GM12875 (cell line): Measurements from ENCODE around the gene PGBD5.
"Not testable (repeated sequence)": the region's sequence is repeated elsewhere in the genome, so short reads cannot be mapped to it uniquely, and the experiment has no call there.

Experiments used
- H3K4me3 ChIP-seq: one replicate; pipeline ENCODE4 v1.5.1; 2011; ENCODE audit warnings: low read depth, low read length, control low read depth
- CTCF ChIP-seq: IDR thresholded peaks from 2 replicates; pipeline ENCODE4 v1.5.1; 2011; ENCODE audit warnings: low read depth, mild to moderate bottlenecking, control low read depth, inconsistent platforms, low read length, moderate library complexity, borderline replicate concordance; ENCODE audit not compliant: insufficient read depth

Gene PGBD5

DNA sequence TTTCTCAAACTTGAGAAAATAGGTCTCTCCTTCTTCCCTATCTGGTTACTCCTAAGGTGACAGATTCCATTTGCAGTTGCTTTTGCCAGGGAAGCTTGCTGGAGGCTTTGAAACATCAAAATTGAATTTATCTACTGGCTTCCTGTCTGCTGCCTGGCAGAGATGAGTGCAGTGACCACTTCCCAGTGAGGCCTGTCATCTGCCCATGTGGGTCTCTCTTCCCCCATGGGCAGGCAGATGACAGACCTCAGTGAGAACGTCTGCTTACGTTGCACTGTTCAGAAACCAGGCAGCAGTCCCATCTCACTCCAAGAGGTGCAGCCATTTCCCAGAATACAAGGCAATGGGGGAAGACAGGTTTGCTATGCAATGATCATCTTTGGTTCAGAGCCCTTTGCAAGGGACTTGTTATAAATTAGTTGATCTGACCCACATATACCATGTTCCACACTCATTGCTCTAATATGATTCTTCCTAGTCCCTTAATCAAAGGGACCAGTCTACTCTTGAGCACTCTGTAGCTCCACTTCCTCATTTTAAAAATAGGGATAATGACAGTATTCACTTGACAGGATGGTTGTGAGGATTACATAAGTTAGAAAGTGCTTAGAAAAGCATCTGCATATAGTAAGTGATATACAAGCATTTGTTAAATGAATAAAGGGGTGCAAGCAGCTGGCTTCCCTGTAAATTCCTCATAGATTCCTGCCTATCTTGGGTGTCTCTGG lies 10.6 kb downstream of the PGBD5 start:
- TF ChIP-seq CTCF, result no peak

GRCh38 chr1:230414694-230415093 lies 11.4 kb downstream of the PGBD5 start:
- H3K4me3 ChIP-seq, result no peak overlapping the region
- no peak for TF ChIP-seq CTCF

More for the DNA sequence above, 10.6 kb downstream of the PGBD5 start:
- no peak overlapping the region for H3K4me3 ChIP-seq

- no peak for TF ChIP-seq CTCF
- no peak overlapping the region for H3K4me3 ChIP-seq
Measured at GRCh38 chr1:230414102-230414501, 12.0 kb downstream of the PGBD5 start.

GRCh38 chr1:230413061-230413460 lies 13.1 kb downstream of the PGBD5 start:
- H3K4me3 ChIP-seq, result no peak overlapping the region
- no peak for TF ChIP-seq CTCF

DNA sequence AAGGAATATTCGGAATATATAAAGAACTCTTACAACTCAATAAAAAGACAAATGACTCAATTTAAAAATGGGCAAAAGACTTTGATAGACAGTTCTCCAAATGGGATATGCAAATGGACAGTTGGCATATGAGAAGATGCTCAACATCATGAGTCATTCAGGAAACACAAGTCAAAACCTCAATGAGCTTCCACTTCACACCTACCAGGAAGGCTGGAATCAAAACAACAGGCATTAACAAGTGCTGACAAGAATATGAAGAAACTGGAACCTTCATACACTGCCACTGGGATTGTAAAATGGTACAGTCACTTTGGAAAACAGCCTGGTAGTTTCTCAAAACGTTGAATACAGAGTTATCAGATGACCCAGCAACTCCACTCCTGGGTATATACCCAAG lies 17.2 kb downstream of the PGBD5 start:
- H3K4me3 ChIP-seq, result no peak overlapping the region
- no peak for TF ChIP-seq CTCF

- TF ChIP-seq CTCF, result no peak
Measured at GRCh38 chr1:230407351-230407750, 18.8 kb downstream of the PGBD5 start.

DNA sequence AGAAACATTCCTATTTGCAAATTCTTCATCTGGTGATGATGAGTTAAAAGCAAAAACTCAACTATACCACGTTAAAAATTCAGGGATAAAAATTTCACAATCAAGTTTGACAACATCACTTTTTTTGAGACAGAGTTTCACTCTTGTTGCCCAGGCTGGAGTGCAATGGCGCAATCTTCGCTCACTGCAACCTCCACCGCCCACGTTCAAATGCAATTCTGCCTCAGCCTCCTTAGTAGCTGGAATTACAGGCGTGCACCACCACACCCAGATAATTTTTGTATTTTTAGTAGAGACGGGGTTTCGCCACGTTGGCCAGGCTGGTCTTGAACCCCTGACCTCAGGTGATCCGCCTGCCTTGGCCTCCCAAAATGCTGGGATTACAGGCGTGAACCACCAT lies 19.4 kb downstream of the PGBD5 start:
- not testable (repeated sequence) for H3K4me3 ChIP-seq

More at GRCh38 chr1:230407351-230407750, 18.8 kb downstream of the PGBD5 start:
- no peak overlapping the region for H3K4me3 ChIP-seq
